Ectodermal cell (in vitro differentiated cells): ENCODE results near the gene IPO9.

Source experiments
- H3K27ac ChIP-seq: 2 replicates; pipeline ENCODE4 v1.7.0; 2013; ENCODE audit warnings: mild to moderate bottlenecking, low read depth, low read length; ENCODE audit not compliant: insufficient read depth, poor library complexity, severe bottlenecking
- H3K27me3 ChIP-seq: 2 replicates; pipeline ENCODE4 v1.7.0; 2013; ENCODE audit warnings: mild to moderate bottlenecking, low read length; ENCODE audit not compliant: insufficient read depth, control insufficient read depth, poor library complexity, severe bottlenecking
- H3K36me3 ChIP-seq: one replicate; pipeline ENCODE4 v1.7.0; 2013; ENCODE audit warnings: low read length; ENCODE audit not compliant: control insufficient read depth, insufficient read depth
- H3K4me1 ChIP-seq: one replicate; pipeline ENCODE4 v1.7.0; 2013; ENCODE audit warnings: low read length; ENCODE audit not compliant: control insufficient read depth, insufficient read depth
- H3K4me3 ChIP-seq: 2 replicates; pipeline ENCODE4 v1.7.0; 2013; ENCODE audit warnings: low read depth, low read length, control low read depth; ENCODE audit not compliant: insufficient read depth
- H3K9me3 ChIP-seq: 2 replicates; pipeline ENCODE4 v1.7.0; 2013; ENCODE audit warnings: mild to moderate bottlenecking, low read length, moderate library complexity; ENCODE audit not compliant: control insufficient read depth
- whole genome bisulfite sequencing, 2 experiments: methylation state at CpG; one replicate each; pipeline ENCODE4 v1.1.7; 2013; ENCODE audit warnings: missing lambda C conversion rate in 2 of 2; 5-methylcytosine and 5-hydroxymethylcytosine counted together

IPO9 gene

GRCh38 chr1:201904579-201904978 is 75.6 kb downstream of the IPO9 start:
- 40% methylated on average over 6 of the region's 6 CpGs for WGBS, 2 experiments
- peaks cover 7% of the 10 kb centered on the region for H3K4me1 ChIP-seq
- H3K9me3 ChIP-seq = no peaks in the 10 kb centered on the region
- no peaks in the 10 kb centered on the region for H3K36me3 ChIP-seq
- H3K27ac ChIP-seq = no peak overlapping the region
- no peaks in the 10 kb centered on the region for H3K27me3 ChIP-seq
- no peak overlapping the region for H3K4me3 ChIP-seq

GRCh38 chr1:201905234-201905890 is 76.4 kb downstream of the IPO9 start:
- Histone ChIP-seq H3K9me3 (no peaks in the 10 kb centered on the region), H3K27me3 (no peaks in the 10 kb centered on the region), H3K36me3 (no peaks in the 10 kb centered on the region), H3K4me1 (peaks cover 7% of the 10 kb centered on the region), H3K27ac (no peak overlapping the region), H3K4me3 (no peak overlapping the region)
- WGBS, 2 experiments = 95 to 96% methylated on average over 6 of the region's 6 CpGs

- Histone ChIP-seq H3K27me3 (no peaks in the 10 kb centered on the region), H3K36me3 (no peaks in the 10 kb centered on the region), H3K4me1 (peaks cover 7% of the 10 kb centered on the region), H3K4me3 (no peak overlapping the region), H3K9me3 (no peaks in the 10 kb centered on the region), H3K27ac (no peak overlapping the region)
- WGBS, 2 experiments = 90 to 92% methylated on average over 3 of the region's 3 CpGs
Observed at GRCh38 chr1:201906336-201906735, 77.4 kb downstream of the IPO9 start.

- Histone ChIP-seq H3K9me3 (no peaks in the 10 kb centered on the region), H3K27me3 (no peaks in the 10 kb centered on the region), H3K27ac (no peak overlapping the region), H3K4me1 (peaks cover 16% of the 10 kb centered on the region), H3K36me3 (no peaks in the 10 kb centered on the region), H3K4me3 (no peak overlapping the region)
- 90% methylated on average over 6 of the region's 6 CpGs for WGBS, 2 experiments
Observed at GRCh38 chr1:201907621-201908020, 78.7 kb downstream of the IPO9 start.

GRCh38 chr1:201911826-201912571 is 83.0 kb downstream of the IPO9 start:
- H3K27me3 ChIP-seq = no peaks in the 10 kb centered on the region
- no peaks in the 10 kb centered on the region for H3K9me3 ChIP-seq
- peaks cover 9% of the 10 kb centered on the region for H3K4me1 ChIP-seq
- H3K4me3 ChIP-seq = no peak overlapping the region
- no peak overlapping the region for H3K27ac ChIP-seq
- 61 to 62% methylated on average over 4 of the region's 4 CpGs for WGBS, 2 experiments
- no peaks in the 10 kb centered on the region for H3K36me3 ChIP-seq

- H3K27ac ChIP-seq = no peak overlapping the region
- no peaks in the 10 kb centered on the region for H3K27me3 ChIP-seq
- no peak overlapping the region for H3K4me3 ChIP-seq
- 75 to 82% methylated on average over 5 of the region's 5 CpGs for WGBS, 2 experiments
- no peaks in the 10 kb centered on the region for H3K36me3 ChIP-seq
- peaks cover 9% of the 10 kb centered on the region for H3K4me1 ChIP-seq
- H3K9me3 ChIP-seq = no peaks in the 10 kb centered on the region
Observed at GRCh38 chr1:201912832-201913231, 83.9 kb downstream of the IPO9 start.

GRCh38 chr1:201914456-201915235 is 85.7 kb downstream of the IPO9 start:
- no peak overlapping the region for H3K4me3 ChIP-seq
- 92 to 93% methylated on average over 13 of the region's 14 CpGs for WGBS, 2 experiments
- no peaks in the 10 kb centered on the region for H3K9me3 ChIP-seq
- no peaks in the 10 kb centered on the region for H3K27me3 ChIP-seq
- H3K27ac ChIP-seq = no peak overlapping the region
- peaks cover 12% of the 10 kb centered on the region for H3K4me1 ChIP-seq
- H3K36me3 ChIP-seq = no peaks in the 10 kb centered on the region

GRCh38 chr1:201916649-201917249 is 87.8 kb downstream of the IPO9 start:
- H3K27me3 ChIP-seq = no peaks in the 10 kb centered on the region
- no peak overlapping the region for H3K4me3 ChIP-seq
- H3K27ac ChIP-seq = no peak overlapping the region
- no peaks in the 10 kb centered on the region for H3K9me3 ChIP-seq
- H3K36me3 ChIP-seq = no peaks in the 10 kb centered on the region
- WGBS, 2 experiments = 87 to 88% methylated on average over 11 of the region's 11 CpGs
- peaks cover 9% of the 10 kb centered on the region for H3K4me1 ChIP-seq

GRCh38 chr1:201917362-201918033 is 88.5 kb downstream of the IPO9 start:
- WGBS, 2 experiments = 90 to 95% methylated on average over 7 of the region's 7 CpGs
- no peak overlapping the region for H3K4me3 ChIP-seq
- no peaks in the 10 kb centered on the region for H3K36me3 ChIP-seq
- no peaks in the 10 kb centered on the region for H3K9me3 ChIP-seq
- H3K4me1 ChIP-seq = peaks cover 3% of the 10 kb centered on the region
- H3K27ac ChIP-seq = no peak overlapping the region
- H3K27me3 ChIP-seq = no peaks in the 10 kb centered on the region
